Measurements from ENCODE around the gene BTNL9.
"Not testable (repeated sequence)": the region's sequence is repeated elsewhere in the genome, so short reads cannot be mapped to it uniquely, and the experiment has no call there.

The BTNL9 gene

GRCh38 chr5:181062631-181063030, 22.6 kb downstream of the BTNL9 start:
- DNase-seq = no peak

GRCh38 chr5:181063514-181063913, 23.4 kb downstream of the BTNL9 start:
- DNase-seq = no peak

GRCh38 chr5:181064987-181065386, 24.9 kb downstream of the BTNL9 start:
- no peak for DNase-seq

DNA sequence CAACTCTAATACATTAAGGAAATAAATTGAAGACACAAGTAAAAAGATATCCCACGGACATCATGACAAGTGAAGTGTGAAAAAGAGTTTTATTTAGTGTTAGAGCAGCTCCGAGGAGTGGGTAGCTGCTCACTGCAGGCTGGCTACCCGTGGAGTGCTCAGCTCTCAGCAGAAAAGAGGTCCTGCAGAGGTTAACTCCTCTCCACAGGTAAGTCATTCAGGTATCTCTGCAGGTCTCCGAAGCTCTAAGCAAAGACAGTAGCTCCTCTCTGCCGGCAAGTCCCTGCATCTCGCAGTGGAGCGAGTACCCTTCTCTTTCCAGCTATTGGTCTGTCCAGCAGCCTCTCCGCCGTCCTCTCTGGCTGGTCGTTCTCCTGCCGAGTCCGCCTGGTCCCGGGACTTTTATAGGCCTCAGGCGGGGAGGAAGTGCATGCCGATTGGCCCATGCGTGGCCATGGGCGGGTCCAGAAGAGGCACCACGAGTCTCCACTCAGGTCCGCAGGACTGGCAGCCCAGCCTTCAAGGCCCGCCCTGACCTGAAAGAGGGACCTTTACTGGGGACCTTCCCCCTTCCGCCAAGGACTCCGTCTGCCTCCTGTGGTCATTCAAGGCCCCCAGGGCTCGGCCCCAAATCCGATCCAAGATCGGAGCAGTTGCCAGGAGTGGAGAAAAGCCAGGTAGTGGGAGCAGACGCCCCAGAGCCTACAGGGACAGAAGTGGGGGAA, 29.9 kb downstream of the BTNL9 start:
- DNase-seq = no peak

- DNase-seq = no peak
Observed at GRCh38 chr5:181070523-181070922, 30.5 kb downstream of the BTNL9 start.

- no peak for DNase-seq
Observed at GRCh38 chr5:181071257-181071656, 31.2 kb downstream of the BTNL9 start.

- no peak for DNase-seq
Observed at GRCh38 chr5:181076920-181077319, 36.9 kb downstream of the BTNL9 start.

DNA sequence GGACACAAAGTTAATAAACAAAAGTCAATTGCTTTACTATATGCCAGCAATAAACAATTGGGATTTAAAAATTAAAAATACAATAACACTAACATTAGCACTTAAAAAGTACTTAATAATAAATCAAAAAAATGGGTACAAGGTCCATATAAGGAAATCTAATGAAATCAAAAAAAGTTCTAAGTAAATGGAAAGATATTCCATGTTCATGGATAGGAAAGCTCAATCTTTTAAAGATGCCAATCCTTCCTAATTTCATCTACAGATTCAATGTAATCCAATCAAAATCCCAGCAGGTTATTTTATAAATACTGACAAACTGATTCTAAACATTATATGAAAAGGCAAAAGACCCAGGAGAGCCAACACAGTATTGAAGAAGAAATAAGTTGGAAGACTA, 41.9 kb downstream of the BTNL9 start:
- no peak for DNase-seq

- DNase-seq = no peak
Observed at GRCh38 chr5:181084621-181085195, 44.6 kb downstream of the BTNL9 start.

DNA sequence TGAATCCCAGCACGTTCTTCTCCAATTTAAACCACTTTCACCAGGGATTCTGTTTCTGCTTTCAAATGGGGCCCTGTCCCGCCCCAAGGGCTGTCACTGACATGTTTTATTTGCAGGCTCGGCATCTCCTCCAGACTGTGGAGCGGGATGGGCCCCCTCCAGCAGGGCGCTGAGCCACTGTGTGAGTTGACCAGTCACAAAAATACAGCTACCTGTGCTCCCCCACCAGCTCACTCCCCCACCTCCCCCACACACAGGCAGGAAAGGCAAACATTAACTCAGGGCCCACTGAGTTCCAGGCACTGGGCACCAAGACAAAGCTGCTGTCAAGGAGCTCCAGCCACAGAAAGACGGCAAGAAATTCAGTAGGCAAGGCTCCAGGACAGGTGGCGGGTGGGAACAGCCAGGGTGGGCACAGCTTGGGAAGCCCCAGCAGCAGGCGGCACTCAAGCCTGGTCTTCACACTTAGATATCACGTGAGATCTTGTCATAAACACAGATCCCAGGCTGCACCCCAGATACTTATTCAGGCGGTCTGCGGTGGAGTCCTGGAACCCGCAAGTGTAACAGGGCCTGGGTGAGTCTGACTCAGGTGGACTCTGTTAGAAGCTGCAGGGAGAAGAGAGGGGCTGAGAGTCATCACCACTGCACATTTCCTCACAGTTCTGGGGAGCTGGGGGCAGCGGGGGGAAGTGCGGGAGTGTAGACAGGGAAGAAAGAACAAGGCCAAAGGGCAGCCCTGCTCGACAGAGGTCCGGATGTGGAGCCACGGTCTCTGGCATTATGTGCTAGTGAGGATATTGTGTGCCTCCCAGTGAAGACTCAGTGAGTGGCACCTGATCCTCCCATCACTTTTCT, 46.2 kb downstream of the BTNL9 start:
- DNase-seq = no peak

GRCh38 chr5:181086884-181087205, 46.8 kb downstream of the BTNL9 start:
- no peak for DNase-seq

DNA sequence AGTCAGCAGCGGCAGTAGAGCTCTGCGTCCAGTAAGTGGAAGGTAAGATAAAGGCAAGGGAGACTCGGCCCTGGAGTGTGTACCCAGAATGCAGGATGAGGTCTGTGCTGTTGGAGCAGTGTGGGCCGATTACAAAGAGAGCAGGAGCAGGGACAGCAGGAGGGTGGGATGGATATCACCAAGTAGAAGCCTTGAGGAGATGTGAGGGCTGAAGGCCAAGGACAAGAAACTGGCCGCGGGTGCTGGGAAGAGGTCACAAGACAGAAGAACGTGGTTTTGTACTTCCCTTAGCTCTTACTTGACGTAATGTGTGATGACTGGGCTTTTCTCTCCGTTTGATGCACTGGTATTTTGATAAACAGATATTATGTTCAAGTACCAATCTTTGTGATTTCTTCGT, 47.2 kb downstream of the BTNL9 start:
- DNase-seq = peak; percentile 7 to 40

DNA sequence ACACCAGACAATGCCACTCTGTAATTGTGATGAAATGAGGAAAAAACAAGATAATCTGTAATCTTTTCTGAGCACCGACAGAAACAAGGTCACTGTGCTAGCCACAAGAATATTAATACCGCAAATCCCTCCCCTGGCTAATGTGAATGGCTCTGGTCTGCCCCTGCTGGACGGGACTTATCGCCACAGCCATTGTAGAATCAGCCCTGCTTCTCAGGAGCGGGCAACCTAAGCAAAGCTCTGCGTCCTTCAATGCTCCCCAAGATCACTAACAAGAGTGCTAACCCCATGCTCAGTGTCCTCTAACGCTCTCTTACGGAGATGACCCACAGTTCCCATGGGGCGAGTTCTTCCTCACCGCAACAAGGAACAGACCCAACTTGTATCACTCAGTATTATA, 48.2 kb downstream of the BTNL9 start:
- peak in 1 of 2 donors; percentile 7 for DNase-seq

- DNase-seq = no peak
Observed at GRCh38 chr5:181092428-181092827, 52.4 kb downstream of the BTNL9 start.

DNA sequence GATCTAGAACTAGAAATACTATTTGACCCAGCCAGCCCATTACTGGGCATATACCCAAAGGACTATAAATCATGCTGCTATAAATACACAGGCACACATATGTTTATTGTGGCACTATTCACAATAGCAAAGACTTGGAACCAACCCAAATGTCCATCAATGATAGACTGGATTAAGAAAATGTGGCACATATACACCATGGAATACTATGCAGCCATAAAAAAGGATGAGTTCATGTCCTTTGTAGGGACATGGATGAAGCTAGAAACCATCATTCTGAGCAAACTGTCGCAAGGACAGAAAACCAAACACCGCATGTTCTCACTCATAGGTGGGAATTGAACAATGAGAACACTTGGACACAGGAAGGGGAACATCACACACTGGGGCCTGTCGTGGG, 55.1 kb downstream of the BTNL9 start:
- not testable (repeated sequence) for DNase-seq

GRCh38 chr5:181096721-181097382, 56.8 kb downstream of the BTNL9 start:
- DNase-seq = not testable (repeated sequence)

DNA sequence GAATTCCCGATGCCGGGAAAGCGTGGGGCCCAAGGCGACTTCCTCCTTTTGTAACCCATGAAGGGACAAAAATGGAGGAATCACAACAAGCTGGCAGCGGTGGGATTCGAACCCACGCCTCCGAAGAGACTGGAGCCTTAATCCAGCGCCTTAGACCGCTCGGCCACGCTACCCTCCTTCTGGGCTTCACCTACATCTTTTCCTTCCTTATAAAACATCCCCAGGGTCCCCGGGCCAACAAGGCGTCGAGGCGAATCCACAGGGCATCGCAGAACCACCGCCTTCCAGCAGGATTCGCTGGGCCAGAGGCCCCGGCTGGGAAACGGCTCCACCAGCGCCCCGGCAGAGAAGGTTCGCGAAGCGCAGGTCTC, 57.3 kb downstream of the BTNL9 start:
- not testable (repeated sequence) for DNase-seq

DNA sequence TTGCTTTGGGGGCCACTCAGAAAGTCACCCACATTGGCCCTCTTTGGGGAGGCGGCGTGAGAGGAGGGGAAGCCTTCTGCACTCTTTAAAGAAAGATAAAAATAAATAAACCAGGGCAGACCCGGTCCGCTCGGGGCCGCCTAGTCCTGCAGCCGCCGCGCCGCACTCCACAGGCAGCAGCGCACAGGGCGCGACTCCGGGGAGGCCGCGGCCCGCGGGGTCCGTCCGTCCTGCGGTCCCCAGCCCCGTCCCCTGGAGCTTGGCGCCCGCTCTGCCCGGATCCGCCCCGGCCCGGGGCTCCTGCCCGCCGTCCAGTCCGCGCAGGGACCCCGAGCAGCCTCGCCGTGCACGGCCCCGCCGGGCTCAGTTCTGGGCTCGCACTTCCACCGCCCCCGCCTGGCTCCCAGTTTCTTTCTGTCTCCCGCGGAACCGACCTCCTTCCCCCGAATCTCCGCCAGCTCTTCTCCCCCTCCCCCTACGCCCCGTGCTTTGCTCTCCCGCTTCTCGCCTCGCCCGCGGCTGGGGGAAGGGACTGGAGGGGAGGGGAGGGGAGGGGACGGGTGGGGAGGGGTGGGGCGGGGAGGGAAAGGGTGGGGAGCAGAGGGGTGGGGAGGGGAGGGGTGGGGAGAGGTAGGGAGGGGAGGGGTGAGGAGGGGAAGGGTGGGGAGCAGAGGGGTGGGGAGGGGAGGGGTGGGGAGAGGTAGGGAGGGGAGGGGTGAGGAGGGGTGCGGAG, 57.9 kb downstream of the BTNL9 start:
- DNase-seq = not testable (repeated sequence)

DNA sequence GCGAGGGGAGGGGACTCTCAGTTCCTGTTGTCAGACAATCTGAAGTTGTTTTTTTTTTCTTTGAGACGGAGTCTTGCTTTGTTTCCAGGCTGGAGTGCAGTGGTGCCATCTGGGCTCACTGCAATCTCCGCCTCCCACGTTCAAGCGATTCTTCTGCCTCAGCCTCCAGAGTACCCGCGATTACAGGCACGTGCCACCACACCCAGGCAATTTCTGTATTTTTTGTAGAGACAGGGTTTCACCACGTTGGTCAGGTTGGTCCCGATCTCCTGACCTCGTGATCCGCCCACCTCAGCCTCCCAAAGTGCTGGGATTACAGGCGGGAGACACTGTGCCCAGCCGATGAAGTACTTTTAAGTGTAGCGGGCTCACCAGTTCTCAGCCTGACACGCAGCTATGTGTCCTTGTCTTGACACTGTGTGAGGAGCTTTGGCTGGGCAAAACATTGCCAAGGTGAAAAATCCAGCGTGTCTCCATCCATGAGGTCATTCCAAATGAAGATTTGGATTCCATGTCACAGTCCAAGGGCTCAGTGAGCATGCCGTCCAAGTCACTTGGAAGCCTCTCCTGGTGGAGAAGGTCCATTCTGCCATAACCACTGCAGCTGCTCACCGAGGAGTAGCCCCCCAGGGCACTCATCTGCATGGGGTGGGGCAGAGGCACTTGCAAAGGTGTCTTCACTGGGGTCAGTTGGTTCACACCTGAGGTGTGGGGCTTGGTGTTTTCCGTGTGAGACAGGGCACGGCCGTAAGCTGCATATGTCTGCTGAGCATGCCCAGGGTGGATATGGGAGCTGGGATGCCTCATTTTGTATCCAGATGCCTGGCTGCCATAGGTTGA, 58.9 kb downstream of the BTNL9 start:
- no peak for DNase-seq

- DNase-seq = no peak
Observed at GRCh38 chr5:181099602-181100086, 59.6 kb downstream of the BTNL9 start.

- DNase-seq = no peak
Observed at GRCh38 chr5:181100121-181100875, 60.2 kb downstream of the BTNL9 start.
